HAP-1 (cell line): ENCODE results near the gene MOB1B.

Source experiments
- DNase-seq, 2 experiments: peaks; one replicate each; pipeline ENCODE4 v3.0.0-alpha.2; 2016 to 2020; ENCODE audit warnings: low spot score in 2 of 2
- H3K27me3 ChIP-seq: fragments of 250-450 bp; sonication (Bioruptor Pico); 2 replicates; pipeline ENCODE4 v1.5.1; 2020; ENCODE audit warnings: low read depth, mild to moderate bottlenecking, moderate library complexity
- H3K36me3 ChIP-seq: fragments of 250-450 bp; sonication (Bioruptor Pico); replicated peaks from 2 replicates; pipeline ENCODE4 v1.5.1; 2020; ENCODE audit warnings: mild to moderate bottlenecking
- H3K4me1 ChIP-seq: fragments of 250-450 bp; sonication (Bioruptor Pico); 2 replicates; pipeline ENCODE4 v1.5.1; 2020; ENCODE audit warnings: mild to moderate bottlenecking
- H3K4me3 ChIP-seq: fragments of 250-450 bp; sonication (Bioruptor Pico); 2 replicates; pipeline ENCODE4 v1.5.1; 2020; ENCODE audit warnings: mild to moderate bottlenecking, moderate library complexity
- H3K9me3 ChIP-seq: fragments of 250-450 bp; sonication (Bioruptor Pico); 2 replicates; pipeline ENCODE4 v1.5.1; 2020; ENCODE audit warnings: mild to moderate bottlenecking, moderate library complexity
- in situ Hi-C: fragments of 300-500 bp; cut with MboI; formaldehyde crosslinking; loops from 3 replicates; pipeline ENCODE4 v1.14.3; 2020; ENCODE audit warnings: low sequenced_read_pairs, inconsistent platforms, mixed read lengths

The MOB1B gene

GRCh38 chr4:70954032-70954431 is 51.9 kb downstream of the MOB1B start:
- Histone ChIP-seq H3K4me3 (no peak overlapping the region), H3K4me1 (no peaks in the 10 kb centered on the region), H3K27me3 (no peaks in the 10 kb centered on the region), H3K36me3 (no peaks in the 10 kb centered on the region; the same call in 1 of the 2 replicates), H3K9me3 (no peaks in the 10 kb centered on the region)
- in situ Hi-C loops = no loop called here
- DNase-seq = no peak

- in situ Hi-C loops = no loop called here
- no peak for DNase-seq
- Histone ChIP-seq H3K27me3 (no peaks in the 10 kb centered on the region), H3K4me3 (no peak overlapping the region), H3K36me3 (peaks cover 6% of the 10 kb centered on the region; the same call in 1 of the 2 replicates), H3K9me3 (no peaks in the 10 kb centered on the region), H3K4me1 (no peaks in the 10 kb centered on the region)
Observed at GRCh38 chr4:70956549-70957210, 54.5 kb downstream of the MOB1B start.

GRCh38 chr4:70958681-70959080 is 56.5 kb downstream of the MOB1B start:
- Histone ChIP-seq H3K4me3 (no peak overlapping the region), H3K9me3 (no peaks in the 10 kb centered on the region), H3K4me1 (no peaks in the 10 kb centered on the region), H3K36me3 (peaks cover 6% of the 10 kb centered on the region; the same call in 1 of the 2 replicates), H3K27me3 (no peaks in the 10 kb centered on the region)
- in situ Hi-C loops = no loop called here
- DNase-seq = no peak

GRCh38 chr4:70969076-70969475 is 66.9 kb downstream of the MOB1B start:
- Histone ChIP-seq H3K4me3 (no peak overlapping the region), H3K27me3 (no peaks in the 10 kb centered on the region), H3K9me3 (no peaks in the 10 kb centered on the region), H3K36me3 (no peaks in the 10 kb centered on the region), H3K4me1 (no peaks in the 10 kb centered on the region)
- in situ Hi-C loops = no loop called here
- DNase-seq = no peak

GRCh38 chr4:70976252-70976651 is 74.1 kb downstream of the MOB1B start:
- H3K9me3 ChIP-seq = no peaks in the 10 kb centered on the region
- in situ Hi-C loops = no loop called here
- H3K27me3 ChIP-seq = no peaks in the 10 kb centered on the region
- no peak for DNase-seq
- H3K4me1 ChIP-seq = no peaks in the 10 kb centered on the region
- no peak overlapping the region for H3K4me3 ChIP-seq
- peaks cover 13% of the 10 kb centered on the region for H3K36me3 ChIP-seq

- no peak overlapping the region for H3K4me3 ChIP-seq
- H3K9me3 ChIP-seq = no peaks in the 10 kb centered on the region
- H3K27me3 ChIP-seq = no peaks in the 10 kb centered on the region
- in situ Hi-C loops = no loop called here
- H3K4me1 ChIP-seq = no peaks in the 10 kb centered on the region
- DNase-seq = no peak
- H3K36me3 ChIP-seq = peaks cover 11% of the 10 kb centered on the region
Observed at GRCh38 chr4:70979445-70980008, 77.4 kb downstream of the MOB1B start.

- H3K4me3 ChIP-seq = no peak overlapping the region
- DNase-seq = no peak
- H3K36me3 ChIP-seq = peaks cover 5% of the 10 kb centered on the region; the same call in 1 of the 2 replicates
- H3K9me3 ChIP-seq = no peaks in the 10 kb centered on the region
- H3K27me3 ChIP-seq = no peaks in the 10 kb centered on the region
- no peaks in the 10 kb centered on the region for H3K4me1 ChIP-seq
- in situ Hi-C loops = no loop called here
Observed at GRCh38 chr4:70980196-70980595, 78.0 kb downstream of the MOB1B start.

GRCh38 chr4:70984106-70984505 is 81.9 kb downstream of the MOB1B start:
- no peak for DNase-seq
- Histone ChIP-seq H3K27me3 (no peaks in the 10 kb centered on the region), H3K4me3 (no peak overlapping the region), H3K36me3 (no peaks in the 10 kb centered on the region; the same call in 1 of the 2 replicates), H3K4me1 (no peaks in the 10 kb centered on the region), H3K9me3 (no peaks in the 10 kb centered on the region)
- in situ Hi-C loops = no loop called here

GRCh38 chr4:70984589-70984988 is 82.4 kb downstream of the MOB1B start:
- H3K27me3 ChIP-seq = no peaks in the 10 kb centered on the region
- no peak for DNase-seq
- no peaks in the 10 kb centered on the region; the same call in 1 of the 2 replicates for H3K36me3 ChIP-seq
- in situ Hi-C loops = no loop called here
- H3K9me3 ChIP-seq = no peaks in the 10 kb centered on the region
- no peak overlapping the region for H3K4me3 ChIP-seq
- no peaks in the 10 kb centered on the region for H3K4me1 ChIP-seq

GRCh38 chr4:70991596-70991995 is 89.4 kb downstream of the MOB1B start:
- H3K4me1 ChIP-seq = peaks cover 20% of the 10 kb centered on the region
- H3K27me3 ChIP-seq = no peaks in the 10 kb centered on the region
- H3K4me3 ChIP-seq = no peak overlapping the region
- no peaks in the 10 kb centered on the region for H3K9me3 ChIP-seq
- DNase-seq = no peak
- H3K36me3 ChIP-seq = no peaks in the 10 kb centered on the region; the same call in 1 of the 2 replicates
- in situ Hi-C loops = no loop called here

- in situ Hi-C loops = no loop called here
- Histone ChIP-seq H3K4me1 (peaks cover 27% of the 10 kb centered on the region), H3K27me3 (no peaks in the 10 kb centered on the region), H3K9me3 (no peaks in the 10 kb centered on the region; the same call in 1 of the 2 replicates), H3K4me3 (peak overlapping the region; percentile 71), H3K36me3 (peaks cover 4% of the 10 kb centered on the region; the same call in 1 of the 2 replicates)
- DNase-seq = peak; percentile 71 to 74
Observed at GRCh38 chr4:70992391-70992881, 90.3 kb downstream of the MOB1B start.

- Histone ChIP-seq H3K36me3 (peaks cover 13% of the 10 kb centered on the region), H3K4me1 (peaks cover 27% of the 10 kb centered on the region), H3K4me3 (peak within 1 kb of the TSS; percentile 71), H3K27me3 (no peaks in the 10 kb centered on the region), H3K9me3 (no peaks in the 10 kb centered on the region; the same call in 1 of the 2 replicates)
- peak; percentile 87 to 93 for DNase-seq
- in situ Hi-C loops = no loop called here
Observed at GRCh38 chr4:70993181-70994068, 91.3 kb downstream of the MOB1B start, which contains the start of gene DCK. DCK (plus strand) TSS chr4:70993649; CDS start chr4:70993836, 187 bp downstream.

- H3K36me3 ChIP-seq = peaks cover 16% of the 10 kb centered on the region
- DNase-seq = no peak
- peak overlapping the region; percentile 71 for H3K4me3 ChIP-seq
Observed at GRCh38 chr4:70994069-70994366, 91.8 kb downstream of the MOB1B start.

More at GRCh38 chr4:70994069-70994366, 91.8 kb downstream of the MOB1B start:
- Histone ChIP-seq H3K9me3 (no peaks in the 10 kb centered on the region; the same call in 1 of the 2 replicates), H3K4me1 (peaks cover 27% of the 10 kb centered on the region), H3K27me3 (no peaks in the 10 kb centered on the region)
- in situ Hi-C loops = no loop called here
